NB4 (cell line): Measurements from ENCODE around the gene ARHGAP23.

Experiments
- DNase-seq: peaks from one replicate; pipeline ENCODE4 v3.0.0; 2010; ENCODE audit warnings: low read depth
- H3K4me3 ChIP-seq: one replicate; pipeline ENCODE4 v1.5.1; 2011; ENCODE audit warnings: mild to moderate bottlenecking, low read depth, low read length, moderate library complexity
- CTCF ChIP-seq: IDR thresholded peaks from one replicate; pipeline ENCODE4 v1.5.1; 2012; ENCODE audit warnings: low read depth, low read length
- MAX ChIP-seq: IDR thresholded peaks from 2 replicates; pipeline ENCODE4 v1.6.1; 2011; ENCODE audit warnings: low read depth, low read length
- MYC ChIP-seq: IDR thresholded peaks from 2 replicates; pipeline ENCODE4 v1.6.1; 2011; ENCODE audit warnings: low read depth, low read length
- POLR2A ChIP-seq: IDR thresholded peaks from 2 replicates; pipeline ENCODE4 v1.6.1; 2011; ENCODE audit warnings: mild to moderate bottlenecking; ENCODE audit not compliant: insufficient read length; ENCODE audit errors: extremely low read depth

The ARHGAP23 gene

GRCh38 chr17:38543403-38544174, 115.3 kb downstream of the ARHGAP23 start:
- H3K4me3 ChIP-seq, result no peak overlapping the region
- no peak for DNase-seq
- TF ChIP-seq CTCF (no peak), MYC (no peak), POLR2A (no peak), MAX (no peak)

GRCh38 chr17:38544175-38544838, 116.0 kb downstream of the ARHGAP23 start:
- no peak for TF ChIP-seq MAX
- no peak for TF ChIP-seq CTCF
- TF ChIP-seq MYC, result no peak
- TF ChIP-seq POLR2A, result no peak
- no peak overlapping the region for H3K4me3 ChIP-seq
- DNase-seq, result peak; percentile 38

GRCh38 chr17:38544839-38545209, 116.6 kb downstream of the ARHGAP23 start:
- no peak for TF ChIP-seq MYC
- TF ChIP-seq POLR2A, result no peak
- no peak for TF ChIP-seq CTCF
- TF ChIP-seq MAX, result no peak
- no peak overlapping the region for H3K4me3 ChIP-seq
- DNase-seq, result no peak

GRCh38 chr17:38545531-38546225, 117.4 kb downstream of the ARHGAP23 start:
- H3K4me3 ChIP-seq, result no peak overlapping the region
- TF ChIP-seq MAX, result no peak
- no peak for DNase-seq

- no peak for TF ChIP-seq MAX
- TF ChIP-seq POLR2A, result no peak
- no peak for TF ChIP-seq MYC
- TF ChIP-seq CTCF, result no peak
- DNase-seq, result no peak
- no peak overlapping the region for H3K4me3 ChIP-seq
Observed at GRCh38 chr17:38546396-38546795, 118.1 kb downstream of the ARHGAP23 start.

- no peak overlapping the region for H3K4me3 ChIP-seq
- no peak for TF ChIP-seq MAX
- no peak for TF ChIP-seq POLR2A
- TF ChIP-seq CTCF, result no peak
- no peak for TF ChIP-seq MYC
- DNase-seq, result peak; percentile 64
Observed at GRCh38 chr17:38547444-38547843, 119.2 kb downstream of the ARHGAP23 start.
